ENCODE data around the gene RIPOR1.

The RIPOR1 gene

DNA sequence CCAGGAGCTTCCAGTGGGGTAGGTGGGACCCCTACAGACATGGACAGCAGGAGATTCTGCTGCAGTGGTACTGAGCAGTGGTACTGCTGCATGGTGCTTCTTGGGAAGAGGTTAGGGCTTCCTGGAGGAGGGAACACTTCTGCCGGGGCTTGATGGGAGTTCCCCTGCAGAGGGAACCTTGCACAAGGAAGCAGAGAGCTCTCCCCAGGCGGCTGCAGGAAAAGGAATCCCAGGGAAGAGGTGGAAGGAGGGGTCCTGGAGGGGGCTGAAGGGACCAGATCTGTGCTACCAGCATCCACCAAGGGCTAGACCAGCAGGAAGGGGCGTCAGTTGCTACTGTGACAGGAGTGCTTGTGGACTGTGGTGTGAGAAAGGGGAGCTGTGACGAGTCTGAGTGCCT, 10.6 kb downstream of the RIPOR1 start:
- no peak for DNase-seq (ENCODE audit: low spot score)

DNA sequence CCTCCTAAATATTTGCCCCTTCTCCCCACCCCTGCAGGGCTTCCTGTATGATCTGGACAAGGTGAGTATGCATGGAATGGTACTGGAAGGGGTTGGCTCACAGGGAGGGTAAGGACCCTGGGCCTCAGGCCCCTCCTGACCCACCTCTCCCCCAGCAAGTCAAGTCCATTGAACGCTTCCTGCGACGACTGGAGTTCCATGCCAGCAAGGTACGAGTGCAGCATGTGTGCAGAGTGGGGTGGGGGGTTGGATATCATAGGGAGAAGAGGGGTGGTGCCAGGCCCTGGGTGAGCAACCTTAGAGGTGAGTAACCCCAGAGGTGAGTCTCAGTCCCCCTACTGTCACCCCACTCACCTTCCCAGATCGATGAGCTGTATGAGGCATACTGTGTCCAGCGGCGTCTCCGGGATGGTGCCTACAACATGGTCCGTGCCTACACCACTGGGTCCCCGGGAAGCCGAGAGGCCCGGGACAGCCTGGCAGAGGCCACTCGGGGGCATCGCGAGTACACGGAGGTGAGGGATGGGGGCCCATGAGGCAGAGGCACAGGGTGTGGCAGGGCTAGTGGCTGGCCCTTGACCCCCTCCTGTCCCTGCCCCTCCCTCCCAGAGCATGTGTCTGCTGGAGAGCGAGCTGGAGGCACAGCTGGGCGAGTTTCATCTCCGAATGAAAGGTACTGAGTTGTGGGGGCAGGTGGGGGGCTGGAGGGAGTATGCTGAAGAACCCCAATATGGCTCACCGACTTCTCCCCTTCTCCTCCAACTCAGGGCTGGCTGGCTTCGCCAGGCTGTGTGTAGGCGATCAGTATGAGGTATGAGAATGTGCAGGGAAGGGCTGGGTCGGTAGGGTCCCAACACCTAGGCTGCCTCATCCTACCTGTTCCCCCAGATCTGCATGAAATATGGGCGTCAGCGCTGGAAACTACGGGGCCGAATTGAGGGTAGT, 11.3 kb downstream of the RIPOR1 start:
- no peak for DNase-seq (ENCODE audit: low spot score)

DNA sequence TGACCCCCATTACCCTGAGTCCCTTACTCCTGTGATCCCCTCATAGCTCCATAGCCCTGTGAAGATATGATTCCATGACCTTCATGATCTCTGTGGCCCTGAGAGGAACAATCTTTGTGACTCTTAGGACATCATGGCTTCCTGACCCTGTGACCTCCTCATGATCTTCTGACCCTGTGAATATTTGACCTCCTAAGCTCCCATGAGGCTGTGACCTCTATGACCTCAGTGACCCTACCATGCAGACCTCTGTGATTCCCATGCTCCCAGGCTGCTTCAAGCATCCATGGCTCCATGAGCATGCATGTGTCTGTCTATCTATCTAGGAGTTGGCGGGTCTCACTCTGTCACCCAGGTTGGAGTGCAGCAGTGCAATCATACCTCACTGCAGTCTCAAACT, 12.1 kb downstream of the RIPOR1 start:
- no peak for DNase-seq (ENCODE audit: low spot score)

DNA sequence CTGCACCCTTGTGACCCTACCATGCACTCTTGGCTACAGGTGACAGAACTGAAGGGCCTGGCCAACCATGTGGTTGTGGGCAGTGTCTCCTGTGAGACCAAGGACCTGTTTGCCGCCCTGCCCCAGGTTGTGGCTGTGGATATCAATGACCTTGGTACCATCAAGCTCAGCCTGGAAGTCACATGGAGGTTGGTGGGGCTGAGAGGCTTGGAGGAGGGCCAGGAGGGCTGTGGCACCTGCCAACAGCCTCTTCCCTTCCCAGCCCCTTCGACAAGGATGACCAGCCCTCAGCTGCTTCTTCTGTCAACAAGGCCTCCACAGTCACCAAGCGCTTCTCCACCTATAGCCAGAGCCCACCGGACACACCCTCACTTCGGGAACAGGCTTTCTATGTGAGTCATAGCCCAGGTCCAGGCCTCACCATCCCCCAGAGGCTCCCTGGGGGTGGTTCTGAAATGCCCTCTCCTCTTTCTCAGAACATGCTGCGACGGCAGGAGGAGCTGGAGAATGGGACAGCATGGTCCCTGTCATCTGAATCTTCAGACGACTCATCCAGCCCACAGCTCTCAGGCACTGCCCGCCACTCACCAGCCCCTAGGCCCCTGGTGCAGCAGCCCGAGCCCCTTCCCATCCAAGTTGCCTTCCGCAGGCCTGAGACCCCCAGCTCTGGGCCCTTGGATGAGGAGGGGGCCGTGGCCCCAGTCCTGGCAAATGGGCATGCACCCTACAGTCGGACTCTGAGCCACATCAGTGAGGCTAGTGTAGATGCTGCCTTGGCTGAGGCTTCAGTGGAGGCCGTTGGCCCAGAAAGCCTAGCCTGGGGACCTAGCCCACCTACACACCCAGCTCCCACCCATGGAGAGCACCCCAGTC, 13.0 kb downstream of the RIPOR1 start:
- no peak for DNase-seq (ENCODE audit: low spot score)

DNA sequence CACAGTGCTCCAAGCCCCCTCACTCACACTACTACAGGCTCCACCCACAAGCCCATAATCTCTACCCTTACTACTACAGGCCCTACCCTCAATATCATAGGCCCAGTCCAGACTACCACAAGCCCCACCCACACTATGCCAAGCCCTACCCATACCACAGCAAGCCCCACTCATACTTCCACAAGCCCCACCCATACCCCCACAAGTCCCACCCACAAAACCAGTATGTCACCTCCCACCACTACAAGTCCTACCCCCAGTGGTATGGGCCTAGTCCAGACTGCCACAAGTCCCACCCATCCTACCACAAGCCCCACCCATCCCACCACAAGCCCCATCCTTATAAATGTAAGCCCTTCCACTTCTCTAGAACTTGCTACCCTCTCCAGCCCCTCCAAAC, 13.8 kb downstream of the RIPOR1 start:
- DNase-seq (ENCODE audit: low spot score) = no peak

DNA sequence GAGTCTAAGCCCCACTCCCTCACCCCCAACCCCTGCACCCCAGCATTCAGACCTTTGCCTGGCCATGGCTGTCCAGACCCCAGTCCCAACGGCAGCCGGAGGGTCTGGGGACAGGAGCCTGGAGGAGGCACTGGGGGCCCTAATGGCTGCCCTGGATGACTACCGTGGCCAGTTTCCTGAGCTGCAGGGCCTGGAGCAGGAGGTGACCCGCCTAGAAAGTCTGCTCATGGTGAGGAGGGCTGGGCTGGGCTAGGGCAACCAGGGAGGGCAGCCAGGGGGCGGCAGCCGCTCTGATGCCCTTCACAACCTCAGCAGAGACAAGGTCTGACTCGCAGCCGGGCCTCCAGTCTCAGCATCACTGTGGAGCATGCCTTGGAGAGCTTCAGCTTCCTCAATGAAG, 14.4 kb downstream of the RIPOR1 start:
- no peak for DNase-seq (ENCODE audit: low spot score)

DNA sequence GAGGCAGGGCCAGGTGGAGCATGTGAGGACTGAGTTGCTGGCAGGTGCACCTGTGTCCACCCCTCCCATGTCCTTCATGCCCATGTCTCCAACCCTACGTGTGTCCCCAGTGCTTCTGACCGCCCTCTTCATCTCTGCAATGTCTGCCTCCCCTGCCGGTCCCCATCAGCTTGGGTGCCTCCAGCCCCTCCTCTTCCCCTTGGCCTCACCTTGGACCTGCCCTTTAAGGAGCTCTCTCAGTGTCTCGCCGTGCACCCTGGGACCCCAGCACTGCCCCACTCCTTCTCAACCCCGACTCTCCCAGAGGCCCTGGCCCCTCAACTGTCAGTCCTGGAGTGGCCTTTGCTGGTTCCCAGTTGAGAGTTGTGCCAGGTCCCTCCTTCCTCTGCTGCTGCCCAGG, 15.0 kb downstream of the RIPOR1 start:
- DNase-seq (ENCODE audit: low spot score) = no peak

DNA sequence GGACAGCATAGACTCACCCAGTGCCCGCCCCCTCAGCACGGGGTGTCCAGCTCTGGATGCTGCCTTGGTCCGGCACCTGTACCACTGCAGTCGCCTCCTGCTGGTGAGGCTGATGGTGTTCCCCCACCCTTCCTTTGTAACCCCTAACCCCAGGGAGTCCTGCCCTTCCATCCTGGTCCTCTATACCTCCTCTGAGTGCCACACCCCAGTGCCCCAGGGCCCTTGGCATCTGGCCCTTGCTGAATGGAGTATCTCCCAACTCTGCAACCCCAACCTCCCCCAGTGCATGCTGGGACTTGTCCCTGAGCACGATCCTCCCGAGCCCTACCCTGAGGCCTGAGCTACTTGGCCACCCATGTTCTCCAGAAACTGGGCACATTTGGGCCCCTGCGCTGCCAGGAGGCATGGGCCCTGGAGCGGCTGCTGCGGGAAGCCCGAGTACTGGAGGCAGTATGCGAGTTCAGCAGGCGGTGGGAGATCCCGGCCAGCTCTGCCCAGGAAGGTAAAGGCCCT, 15.8 kb downstream of the RIPOR1 start:
- DNase-seq (ENCODE audit: low spot score) = no peak

DNA sequence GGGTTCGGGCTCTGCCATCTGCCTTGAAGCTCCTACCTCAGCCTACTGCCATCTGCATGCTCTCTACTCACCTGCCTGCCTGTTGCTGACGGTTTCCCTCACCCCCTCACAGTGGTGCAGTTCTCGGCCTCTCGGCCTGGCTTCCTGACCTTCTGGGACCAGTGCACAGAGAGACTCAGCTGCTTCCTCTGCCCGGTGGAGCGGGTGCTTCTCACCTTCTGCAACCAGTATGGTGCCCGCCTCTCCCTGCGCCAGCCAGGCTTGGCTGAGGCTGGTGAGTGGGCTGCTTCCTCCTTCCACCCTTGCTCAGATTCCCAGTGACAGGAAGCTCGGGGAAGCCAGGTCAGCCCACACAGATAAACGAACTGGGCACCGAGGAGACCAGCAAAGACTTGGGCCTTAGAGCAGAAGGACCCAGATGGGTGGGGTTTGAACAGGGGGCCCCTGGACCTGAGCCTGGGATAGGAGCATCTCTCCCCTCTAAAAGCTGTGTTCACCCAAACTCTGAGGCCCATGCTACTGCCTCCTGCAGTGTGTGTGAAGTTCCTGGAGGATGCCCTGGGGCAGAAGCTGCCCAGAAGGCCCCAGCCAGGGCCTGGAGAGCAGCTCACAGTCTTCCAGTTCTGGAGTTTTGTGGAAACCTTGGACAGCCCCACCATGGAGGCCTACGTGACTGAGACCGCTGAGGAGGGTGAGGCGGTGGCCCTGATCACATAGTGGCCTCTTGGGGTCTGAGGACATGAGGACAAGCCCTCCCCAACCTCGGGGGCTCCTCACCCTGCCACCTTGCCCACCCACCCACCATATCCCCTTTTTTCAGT, 16.4 kb downstream of the RIPOR1 start:
- DNase-seq (ENCODE audit: low spot score) = no peak

DNA sequence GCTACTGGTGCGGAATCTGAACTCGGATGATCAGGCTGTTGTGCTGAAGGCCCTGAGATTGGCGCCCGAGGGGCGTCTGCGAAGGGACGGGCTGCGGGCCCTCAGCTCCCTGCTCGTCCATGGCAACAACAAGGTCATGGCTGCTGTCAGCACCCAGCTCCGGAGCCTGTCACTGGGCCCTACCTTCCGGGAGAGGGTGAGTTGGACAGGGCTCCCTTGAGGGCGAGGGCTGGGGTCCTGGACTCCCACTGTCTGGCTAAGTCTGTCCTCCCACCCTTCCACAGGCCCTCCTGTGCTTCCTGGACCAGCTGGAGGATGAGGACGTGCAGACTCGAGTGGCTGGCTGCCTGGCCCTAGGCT, 17.0 kb downstream of the RIPOR1 start:
- DNase-seq (ENCODE audit: low spot score) = no peak

DNA sequence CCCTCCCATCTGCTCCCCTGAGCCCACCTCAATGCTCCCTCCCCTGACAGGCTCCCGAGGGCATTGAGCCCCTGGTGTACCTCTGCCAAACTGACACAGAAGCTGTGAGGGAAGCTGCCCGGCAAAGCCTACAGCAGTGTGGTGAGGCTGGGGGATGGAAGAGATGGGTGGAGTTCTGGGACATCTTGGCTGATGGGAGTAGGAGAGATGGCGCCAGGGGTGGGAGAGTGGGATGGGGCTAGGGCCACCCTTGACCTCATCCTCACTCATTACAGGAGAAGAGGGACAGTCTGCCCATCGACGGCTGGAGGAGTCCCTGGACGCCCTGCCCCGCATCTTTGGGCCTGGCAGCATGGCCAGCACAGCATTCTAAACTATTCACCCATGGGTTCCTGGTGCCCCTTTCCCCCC, 17.5 kb downstream of the RIPOR1 start:
- DNase-seq (ENCODE audit: low spot score) = no peak

DNA sequence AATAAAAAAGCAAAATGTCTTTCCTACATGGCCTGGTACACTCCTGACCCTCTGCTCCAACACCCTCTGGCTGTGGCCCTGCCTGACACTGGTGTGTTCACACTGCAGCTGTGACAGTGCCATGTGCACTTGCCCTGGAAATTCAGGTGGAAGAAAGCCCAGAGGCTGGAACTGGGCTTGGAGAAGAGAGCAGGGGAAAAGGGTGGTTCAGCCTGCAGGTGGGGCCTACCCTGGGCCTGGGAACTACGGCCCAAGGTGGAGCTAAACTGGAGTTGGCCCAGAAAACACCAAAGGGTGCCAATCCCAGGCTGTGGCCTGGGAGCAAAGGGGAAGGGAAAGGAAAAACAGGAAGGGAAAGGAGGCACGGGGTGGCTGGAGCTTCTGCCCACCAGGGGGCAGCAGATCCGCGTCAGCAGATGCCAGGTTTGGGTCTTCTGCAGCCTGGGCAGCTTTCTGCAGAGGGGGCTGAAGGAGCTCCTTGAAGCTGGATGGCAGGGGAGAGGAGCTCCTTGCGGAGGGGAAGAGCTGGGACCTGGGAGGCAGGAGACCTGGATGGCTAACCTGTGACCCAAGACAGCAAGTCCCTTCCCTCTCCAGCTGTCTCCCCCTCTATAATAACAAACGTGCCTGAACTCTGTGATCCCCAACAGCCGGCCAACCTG, 18.3 kb downstream of the RIPOR1 start:
- peak; percentile 52 for DNase-seq (ENCODE audit: low spot score)

DNA sequence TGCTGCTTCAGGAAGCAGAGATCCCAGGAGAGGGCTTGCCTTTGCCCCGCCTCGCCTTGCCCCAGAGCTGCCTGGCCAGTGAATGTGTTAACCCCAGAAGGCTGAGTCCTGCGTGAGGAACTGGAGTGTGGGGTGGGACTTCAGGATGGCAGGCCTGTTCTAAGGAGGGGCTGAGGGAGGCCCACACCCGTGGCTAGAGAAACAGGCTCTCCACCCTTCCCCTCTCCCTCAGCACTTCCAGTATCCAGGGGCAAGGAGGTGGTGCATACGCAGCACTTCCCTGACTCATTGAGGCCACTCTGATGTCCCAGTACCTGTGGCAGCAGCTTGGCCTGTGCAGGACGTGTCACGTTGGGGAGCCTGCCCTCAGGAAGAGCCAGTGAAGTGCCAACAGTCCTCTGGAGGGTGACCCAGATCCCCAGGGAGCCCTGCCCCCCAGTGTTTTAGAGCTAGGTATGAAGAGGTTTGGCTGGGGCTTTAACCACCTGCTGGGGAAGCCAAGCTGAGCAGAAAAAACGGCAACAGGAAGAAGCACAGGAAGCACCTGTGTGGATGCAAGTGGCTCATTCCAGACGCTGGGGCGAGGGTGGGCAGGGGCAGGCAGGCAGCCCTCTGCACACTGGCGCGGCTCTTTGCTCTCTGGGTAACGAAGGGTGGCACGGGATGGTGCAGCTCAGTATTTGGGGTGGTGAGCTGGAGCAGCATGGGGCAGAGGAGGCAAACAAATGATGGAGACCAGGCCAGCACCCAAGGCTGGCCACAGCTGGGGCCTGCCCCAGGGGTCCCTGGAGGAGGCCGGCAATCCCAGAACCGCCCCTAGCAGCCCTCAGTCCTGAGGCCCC, 19.0 kb downstream of the RIPOR1 start:
- no peak for DNase-seq (ENCODE audit: low spot score)

DNA sequence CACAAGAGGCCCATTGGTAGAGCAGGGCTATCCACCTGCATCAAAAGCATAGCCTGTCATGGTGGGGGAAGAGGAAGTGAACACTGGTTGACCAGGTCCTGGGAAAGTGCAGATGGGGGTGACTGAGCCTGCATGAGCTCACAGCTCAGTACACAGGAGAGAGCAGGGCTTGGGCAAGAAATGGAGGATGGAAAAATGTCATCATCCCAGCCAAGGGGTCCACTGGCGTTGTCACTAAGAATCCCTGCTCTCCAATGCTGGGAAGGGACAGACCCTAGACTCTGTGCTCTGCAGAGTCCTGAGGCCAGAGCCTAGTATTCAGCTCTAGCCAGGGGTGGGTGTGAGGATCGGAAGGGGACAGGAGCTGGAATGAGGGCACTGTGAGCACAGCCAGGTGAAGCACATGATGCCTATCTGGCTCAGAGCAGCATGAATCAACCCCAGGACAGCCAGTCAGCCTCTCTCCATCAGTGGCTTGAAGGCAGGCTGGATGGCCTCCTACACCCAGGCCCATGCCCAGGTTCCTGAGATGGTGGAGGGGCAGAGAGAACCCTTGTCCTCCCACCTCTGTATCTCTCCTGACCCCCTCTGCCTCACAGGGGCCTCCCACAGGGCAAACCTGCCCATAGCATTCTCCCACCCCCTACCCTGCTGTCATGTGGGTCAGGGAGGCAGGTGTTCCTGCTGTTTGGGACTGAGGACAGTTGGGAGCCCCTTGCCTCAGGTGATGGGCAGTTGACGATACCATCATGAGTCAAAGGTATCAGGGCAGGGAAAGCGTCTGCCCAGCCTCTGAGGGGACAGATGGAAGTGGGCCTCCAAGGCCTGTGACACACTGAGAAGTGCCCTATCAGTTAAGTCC, 19.9 kb downstream of the RIPOR1 start:
- DNase-seq (ENCODE audit: low spot score) = no peak

DNA sequence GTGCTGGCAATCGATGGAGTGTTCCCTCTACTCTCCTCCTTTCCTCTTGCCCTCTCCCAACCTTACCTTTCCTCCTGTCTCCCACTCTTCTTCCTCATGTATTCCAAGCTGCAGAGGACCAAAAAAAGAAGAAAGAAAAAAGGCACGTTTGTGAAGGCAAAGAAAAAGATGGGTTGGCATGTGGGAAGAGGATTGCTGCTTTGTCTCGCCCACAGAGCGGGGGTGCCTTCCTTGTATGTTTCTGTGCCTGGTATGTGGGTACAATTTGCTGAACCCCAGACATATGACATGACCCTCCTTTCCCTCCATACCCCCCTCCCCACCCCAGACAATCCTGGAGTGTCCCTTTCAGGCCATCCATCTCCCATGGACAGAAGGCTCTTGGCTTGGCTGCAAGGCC, 20.6 kb downstream of the RIPOR1 start:
- DNase-seq (ENCODE audit: low spot score) = no peak

DNA sequence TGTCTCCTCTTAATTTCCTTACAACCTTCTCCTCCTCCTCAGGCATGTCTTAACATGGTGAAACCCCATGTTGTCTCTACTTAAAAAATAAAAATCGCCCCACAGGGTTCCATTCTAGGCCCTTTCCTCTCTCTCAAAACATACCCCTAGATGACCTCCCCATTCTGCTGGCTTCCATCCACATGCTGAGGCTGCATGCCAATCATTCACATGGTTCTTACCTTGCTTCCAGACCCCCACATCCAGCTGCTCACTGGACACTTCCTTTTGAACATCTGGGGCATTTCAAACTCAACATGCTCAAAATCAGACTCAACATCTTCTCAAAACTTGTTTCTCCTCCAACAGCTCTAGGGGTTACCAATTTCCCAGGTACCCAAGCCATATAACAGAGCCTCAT, 21.3 kb downstream of the RIPOR1 start:
- DNase-seq (ENCODE audit: low spot score) = no peak

DNA sequence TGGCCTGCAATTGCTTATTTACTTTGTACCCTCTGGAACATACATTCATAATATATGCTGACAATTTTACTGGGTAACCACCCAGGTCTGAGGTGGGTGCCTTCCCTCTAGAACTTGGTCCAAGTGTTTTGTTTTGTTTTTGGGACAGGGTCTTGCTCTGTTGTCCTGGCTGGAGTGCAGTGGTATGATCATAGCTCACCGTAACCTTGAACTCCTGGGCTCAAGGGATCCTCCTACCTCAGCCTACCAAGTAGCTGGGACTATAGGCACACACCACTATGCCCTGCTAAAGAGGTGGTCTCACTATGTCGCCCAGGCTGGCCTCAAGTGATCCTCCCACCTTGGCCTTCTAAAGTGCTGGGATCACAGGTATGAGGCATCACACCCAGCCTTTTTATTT, 22.5 kb downstream of the RIPOR1 start:
- DNase-seq (ENCODE audit: low spot score) = no peak

DNA sequence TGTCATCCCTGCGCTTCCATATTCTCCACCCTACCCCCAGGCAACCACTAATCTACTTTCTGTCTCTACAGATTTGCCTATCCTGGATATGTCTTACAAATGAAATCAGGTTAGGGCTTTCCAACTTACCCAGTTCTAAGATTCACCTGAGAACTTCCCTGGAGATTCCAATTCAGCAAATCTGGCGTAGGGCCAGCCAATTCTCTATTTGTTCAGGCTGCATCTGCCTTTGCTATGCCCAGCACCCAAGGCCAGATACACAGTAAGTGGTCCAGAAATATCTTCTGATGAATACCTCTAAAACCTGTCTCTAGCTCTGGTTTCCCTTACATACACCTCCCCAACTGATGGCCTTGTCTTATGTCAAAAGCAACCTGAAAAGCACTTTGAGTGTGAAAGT, 23.3 kb downstream of the RIPOR1 start:
- DNase-seq (ENCODE audit: low spot score) = no peak

DNA sequence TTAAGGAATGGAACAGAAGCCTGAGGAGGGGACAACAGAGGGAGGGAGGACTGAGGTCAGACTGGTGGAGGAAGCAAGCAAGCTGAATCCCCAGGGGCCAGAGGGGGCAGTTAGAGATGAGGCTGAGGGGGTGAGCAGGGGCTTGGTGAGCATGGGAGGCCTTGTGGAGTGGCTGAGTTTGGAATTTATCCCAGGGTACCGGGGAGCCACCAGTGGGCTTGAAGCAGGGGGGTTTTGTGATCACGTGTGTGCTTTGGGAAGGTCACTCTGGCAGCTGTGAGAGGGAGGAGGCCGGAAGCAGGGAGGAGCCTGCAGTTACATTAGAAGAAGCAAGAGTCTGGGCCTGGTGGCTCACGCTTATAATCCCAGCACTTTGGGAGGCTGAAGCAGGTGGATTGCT, 23.8 kb downstream of the RIPOR1 start:
- no peak for DNase-seq (ENCODE audit: low spot score)

DNA sequence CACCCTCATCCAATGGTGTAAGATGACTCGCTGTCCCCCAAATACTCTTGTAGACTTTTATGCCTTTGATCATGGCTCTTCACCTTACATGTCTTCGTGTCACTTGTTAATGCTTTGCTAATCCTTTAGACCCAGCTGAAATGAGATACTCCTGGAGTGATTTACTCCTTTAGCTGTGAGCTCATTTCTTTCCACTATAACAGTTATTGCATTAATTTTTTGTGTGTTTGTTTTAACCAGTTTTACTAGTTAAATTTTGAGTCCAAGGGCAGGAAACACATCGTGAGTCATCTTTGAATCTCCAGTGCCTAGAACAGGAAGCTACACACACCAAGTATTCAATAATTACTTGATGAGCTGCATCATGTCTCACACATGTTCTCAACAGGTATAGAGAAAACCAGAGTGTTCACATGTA, 27.2 kb downstream of the RIPOR1 start:
- no peak for DNase-seq (ENCODE audit: low spot score)
